Measurements from ENCODE around the gene TRABD.
A peak's percentile ranks its signal among the peaks of the same experiment; 100 is the strongest.

The TRABD gene

GRCh38 chr22:50205781-50206569, 20.3 kb downstream of the TRABD start:
- no peak for DNase-seq

GRCh38 chr22:50206599-50206998, 20.9 kb downstream of the TRABD start:
- no peak for DNase-seq

- no peak for DNase-seq
These were observed 21.8 kb downstream of the TRABD start for GRCh38 chr22:50207383-50208140.

- DNase-seq, result no peak
These were observed 22.8 kb downstream of the TRABD start for GRCh38 chr22:50208430-50208938.

GRCh38 chr22:50208939-50209892, 23.5 kb downstream of the TRABD start:
- no peak for DNase-seq

GRCh38 chr22:50209893-50210292, 24.2 kb downstream of the TRABD start:
- DNase-seq, result peak; percentile 77

- no peak for DNase-seq
These were observed 24.8 kb downstream of the TRABD start for GRCh38 chr22:50210378-50211139.

GRCh38 chr22:50211147-50211546, 25.4 kb downstream of the TRABD start:
- DNase-seq, result no peak

- no peak for DNase-seq
These were observed 27.6 kb downstream of the TRABD start for GRCh38 chr22:50213263-50213662.

- no peak for DNase-seq
These were observed 29.8 kb downstream of the TRABD start for GRCh38 chr22:50215297-50216054.

GRCh38 chr22:50216055-50216683, 30.5 kb downstream of the TRABD start:
- no peak for DNase-seq

- no peak for DNase-seq
These were observed 31.2 kb downstream of the TRABD start for GRCh38 chr22:50216684-50217520.

- no peak for DNase-seq
These were observed 31.9 kb downstream of the TRABD start for GRCh38 chr22:50217543-50218152.

- DNase-seq, result no peak
These were observed 32.7 kb downstream of the TRABD start for GRCh38 chr22:50218153-50218995.

- no peak for DNase-seq
These were observed 33.4 kb downstream of the TRABD start for GRCh38 chr22:50218996-50219727.

- no peak for DNase-seq
These were observed 34.3 kb downstream of the TRABD start for GRCh38 chr22:50219800-50220602.

Measured in CD4-positive, alpha-beta T cell treated with Interleukin-12 subunit alpha and Interleukin-12 subunit beta, for 1 hour (primary cell).